DND-41 (cell line): Measurements from ENCODE around the gene PURA.
"Not testable (repeated sequence)": the region's sequence is repeated elsewhere in the genome, so short reads cannot be mapped to it uniquely, and the experiment has no call there.

Experiments used
- ATAC-seq: fragments of 200-7000 bp; cut with Tn5 transposase; 3 replicates; pipeline ENCODE4 v1.9.1; 2021; ENCODE audit warnings: low read depth; ENCODE audit not compliant: insufficient read depth
- DNase-seq: peaks from one replicate; pipeline ENCODE4 v3.0.0-alpha.2; 2020
- H2AFZ ChIP-seq: 2 replicates; pipeline ENCODE4 v1.6.0; 2012; ENCODE audit warnings: low read depth, low read length
- H3K27ac ChIP-seq: 2 replicates; pipeline ENCODE4 v1.5.1; 2012; ENCODE audit warnings: low read length, inconsistent platforms
- H3K27me3 ChIP-seq: fragments of 200-600 bp; sonication (generic); 2 replicates; pipeline ENCODE4 v1.6.0; 2012; ENCODE audit warnings: low read length, mild to moderate bottlenecking, inconsistent platforms; ENCODE audit not compliant: insufficient read depth, poor library complexity
- H3K36me3 ChIP-seq: 2 replicates; pipeline ENCODE4 v1.5.1; 2012; ENCODE audit warnings: low read length, inconsistent platforms; ENCODE audit not compliant: insufficient read depth
- H3K4me1 ChIP-seq: 2 replicates; pipeline ENCODE4 v1.5.1; 2012; ENCODE audit warnings: mild to moderate bottlenecking, low read length; ENCODE audit not compliant: insufficient read depth
- H3K4me2 ChIP-seq: 2 replicates; pipeline ENCODE4 v1.6.0; 2012; ENCODE audit warnings: mild to moderate bottlenecking, moderate library complexity, low read length, inconsistent platforms; ENCODE audit not compliant: insufficient read depth
- H3K4me3 ChIP-seq, 2 experiments: fragments of 200-600 bp in 1 of 2; shearing (Covaris generic) in 1 of 2; 2 replicates each; pipeline ENCODE4 v1.5.1; 2012 to 2016; ENCODE audit warnings: inconsistent platforms in 2 of 2, low read length in 2 of 2, mild to moderate bottlenecking in 2 of 2, low read depth in 1 of 2, moderate library complexity in 1 of 2
- H3K79me2 ChIP-seq: 2 replicates; pipeline ENCODE4 v1.6.0; 2012; ENCODE audit warnings: low read length, inconsistent platforms; ENCODE audit not compliant: insufficient read depth
- H3K9ac ChIP-seq: 2 replicates; pipeline ENCODE4 v1.6.0; 2012; ENCODE audit warnings: low read depth, mild to moderate bottlenecking, inconsistent platforms, low read length, moderate library complexity
- H3K9me3 ChIP-seq: 2 replicates; pipeline ENCODE4 v1.5.1; 2012; ENCODE audit warnings: low read length, moderate library complexity, mild to moderate bottlenecking, inconsistent platforms; ENCODE audit not compliant: insufficient read depth, severe bottlenecking
- H4K20me1 ChIP-seq: 2 replicates; pipeline ENCODE4 v1.6.0; 2012; ENCODE audit warnings: low read length; ENCODE audit not compliant: insufficient read depth
- CTCF ChIP-seq: IDR thresholded peaks from 2 replicates; pipeline ENCODE4 v1.5.1; 2012; ENCODE audit warnings: borderline replicate concordance, low read length, moderate library complexity, mild to moderate bottlenecking; ENCODE audit not compliant: poor library complexity, severe bottlenecking; ENCODE audit errors: extremely low read depth
- EZH2 ChIP-seq: IDR thresholded peaks from 3 replicates; pipeline ENCODE4 v1.6.1; 2012; ENCODE audit warnings: borderline replicate concordance, low read depth, mild to moderate bottlenecking, moderate library complexity, low read length, inconsistent platforms; ENCODE audit not compliant: severe bottlenecking

The PURA gene

GRCh38 chr5:140152022-140152999, 38.4 kb downstream of the PURA start:
- Histone ChIP-seq H3K27ac (no peak overlapping the region), H3K4me1 (peaks cover 6% of the 10 kb centered on the region), H2AFZ (no peak overlapping the region), H3K9ac (no peak overlapping the region), H3K4me2 (no peak overlapping the region), H3K79me2 (no peaks in the 10 kb centered on the region), H4K20me1 (peaks cover 12% of the 10 kb centered on the region; the same call in 1 of the 2 replicates), H3K9me3 (no peaks in the 10 kb centered on the region), H3K27me3 (no peaks in the 10 kb centered on the region), H3K36me3 (no peaks in the 10 kb centered on the region), H3K4me3 (no peak overlapping the region)
- ATAC-seq: no peak
- TF ChIP-seq EZH2 (no peak), CTCF (no peak)
- DNase-seq: no peak

- Histone ChIP-seq H3K4me2 (no peak overlapping the region), H4K20me1 (peaks cover 10% of the 10 kb centered on the region; the same call in 1 of the 2 replicates), H3K9me3 (no peaks in the 10 kb centered on the region), H3K9ac (no peak overlapping the region), H3K27ac (no peak overlapping the region), H3K27me3 (no peaks in the 10 kb centered on the region), H2AFZ (no peak overlapping the region), H3K79me2 (no peaks in the 10 kb centered on the region), H3K4me1 (peaks cover 6% of the 10 kb centered on the region), H3K4me3 (no peak overlapping the region), H3K36me3 (no peaks in the 10 kb centered on the region)
- no peak for DNase-seq
- TF ChIP-seq EZH2 (no peak), CTCF (no peak)
- ATAC-seq: no peak
Measured at GRCh38 chr5:140153255-140153654, 39.3 kb downstream of the PURA start.

GRCh38 chr5:140153905-140154304, 40.0 kb downstream of the PURA start:
- H4K20me1 ChIP-seq: peaks cover 10% of the 10 kb centered on the region; the same call in 1 of the 2 replicates
- DNase-seq: no peak
- no peaks in the 10 kb centered on the region for H3K9me3 ChIP-seq
- H2AFZ ChIP-seq: no peak overlapping the region
- TF ChIP-seq CTCF (no peak), EZH2 (no peak)
- no peak overlapping the region for H3K4me3 ChIP-seq
- H3K36me3 ChIP-seq: no peaks in the 10 kb centered on the region
- no peaks in the 10 kb centered on the region for H3K27me3 ChIP-seq
- no peaks in the 10 kb centered on the region for H3K79me2 ChIP-seq
- peaks cover 6% of the 10 kb centered on the region for H3K4me1 ChIP-seq
- no peak overlapping the region for H3K4me2 ChIP-seq
- no peak for ATAC-seq
- H3K9ac ChIP-seq: no peak overlapping the region
- no peak overlapping the region for H3K27ac ChIP-seq

- DNase-seq, H3K9ac ChIP-seq, H3K27me3 ChIP-seq, H3K79me2 ChIP-seq, H3K4me3 ChIP-seq, ATAC-seq, H3K9me3 ChIP-seq, H2AFZ ChIP-seq, H3K36me3 ChIP-seq, H3K4me1 ChIP-seq, H3K4me2 ChIP-seq, H3K27ac ChIP-seq: not testable (repeated sequence)
- peaks cover 11% of the 10 kb centered on the region; the same call in 1 of the 2 replicates for H4K20me1 ChIP-seq
Measured at GRCh38 chr5:140154710-140155381, 40.9 kb downstream of the PURA start.
